GM19395 (cell line): Measurements from ENCODE around the gene DNAH3.

Source experiments
- ATAC-seq: cut with Tn5 transposase; IDR thresholded peaks from one replicate; pipeline ENCODE4 v1.9.1; 2021; ENCODE audit warnings: mild to moderate bottlenecking, moderate library complexity; ENCODE audit not compliant: unreplicated experiment

The DNAH3 gene

DNA sequence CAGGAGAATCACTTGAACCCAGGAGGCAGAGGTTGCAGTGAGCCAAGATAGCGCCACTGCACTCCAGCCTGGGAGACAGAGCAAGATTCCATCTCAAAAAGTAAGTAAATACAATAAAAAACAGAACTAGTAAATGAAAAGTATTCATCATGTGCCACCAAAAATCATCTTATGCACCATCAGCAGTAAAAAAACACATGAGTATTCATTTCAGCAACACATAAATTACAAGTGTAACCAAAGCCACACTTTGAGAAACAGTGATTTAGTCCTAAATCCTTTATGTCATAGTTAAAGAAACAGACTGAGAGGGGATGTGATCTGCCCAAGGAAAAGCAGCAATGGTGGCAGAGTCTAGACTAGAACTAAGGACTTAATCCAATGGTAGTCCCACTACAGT lies 263.4 kb downstream of the DNAH3 start:
- no peak for ATAC-seq

DNA sequence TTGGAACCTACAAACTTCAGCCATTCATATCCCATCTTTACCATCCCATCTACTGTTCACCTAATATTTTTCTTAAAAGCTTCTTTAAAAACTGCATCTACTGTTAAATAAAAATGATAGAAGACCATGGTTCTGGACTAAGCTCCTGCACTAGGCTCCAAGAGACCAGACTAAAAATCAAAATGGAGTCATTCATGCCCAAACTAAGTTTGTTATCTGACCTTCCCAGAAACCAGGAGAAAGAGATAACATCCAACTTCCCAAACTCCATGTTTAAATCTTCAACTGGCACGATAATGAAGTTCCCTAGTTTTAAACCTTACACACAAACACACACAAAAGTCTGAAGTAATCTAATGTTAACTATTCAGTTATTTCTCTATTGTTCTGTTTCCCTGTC lies 264.3 kb downstream of the DNAH3 start:
- ATAC-seq = no peak

GRCh38 chr16:20884240-20884556 lies 266.4 kb downstream of the DNAH3 start:
- ATAC-seq = no peak

DNA sequence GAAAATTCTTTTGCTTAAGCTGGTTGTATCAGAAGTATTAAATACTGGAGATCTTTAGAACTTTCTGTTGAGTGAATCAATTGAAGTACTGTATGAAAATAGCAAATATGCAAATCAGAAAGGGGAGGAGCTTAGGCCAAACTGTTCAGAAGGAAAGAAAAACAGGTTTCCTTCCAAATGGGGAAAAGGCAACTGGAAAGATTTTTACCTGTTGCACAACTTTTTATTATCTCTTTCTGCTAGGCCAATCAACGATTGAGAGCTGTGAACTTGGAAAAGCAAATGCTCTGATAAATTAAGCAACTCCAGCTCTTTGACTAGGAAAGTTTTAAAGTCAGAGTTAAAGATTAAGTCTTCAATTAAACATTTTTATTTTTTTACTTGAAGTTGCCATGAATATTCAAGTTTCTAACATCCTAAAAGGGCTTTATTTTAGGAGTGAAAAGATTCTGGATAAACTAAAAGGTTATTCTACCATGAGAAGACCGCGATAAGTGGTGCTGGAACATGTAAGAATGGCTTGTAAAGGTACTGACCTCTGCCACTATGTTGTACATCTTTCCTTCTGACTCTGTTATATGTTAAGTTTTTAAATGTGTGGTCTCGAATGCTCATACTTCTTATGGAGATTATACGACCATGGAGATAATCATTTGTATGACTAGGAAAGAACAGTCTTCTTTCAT lies 266.9 kb downstream of the DNAH3 start:
- no peak for ATAC-seq
